Activated CD4-positive, alpha-beta T cell treated with anti-CD3 and anti-CD28 coated beads, Interleukin-2, amount 50 U/mL, for 4 hours (primary cell): ENCODE data around the gene PLEKHA3.
"Not testable (repeated sequence)": the region's sequence is repeated elsewhere in the genome, so short reads cannot be mapped to it uniquely, and the experiment has no call there.

Source experiments
- DNase-seq, 2 experiments: peaks; one replicate each; pipeline ENCODE4 v3.0.0-alpha.2; 2020

The PLEKHA3 gene

DNA sequence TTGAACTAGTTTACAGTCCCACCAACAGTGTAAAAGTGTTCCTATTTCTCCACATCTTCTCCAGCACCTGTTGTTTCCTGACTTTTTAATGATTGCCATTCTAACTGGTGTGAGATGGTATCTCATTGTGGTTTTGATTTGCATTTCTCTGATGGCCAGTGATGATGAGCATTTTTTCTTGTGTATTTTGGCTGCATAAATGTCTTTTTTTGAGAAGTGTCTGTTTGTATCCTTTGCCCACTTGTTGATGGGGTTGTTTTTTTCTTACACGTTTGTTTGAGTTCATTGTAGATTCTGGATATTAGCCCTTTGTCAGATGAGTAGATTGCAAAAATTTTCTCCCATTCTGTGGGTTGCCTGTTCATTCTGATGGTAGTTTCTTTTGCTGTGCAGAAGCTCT, 45.2 kb downstream of the PLEKHA3 start:
- DNase-seq = not testable (repeated sequence)

DNA sequence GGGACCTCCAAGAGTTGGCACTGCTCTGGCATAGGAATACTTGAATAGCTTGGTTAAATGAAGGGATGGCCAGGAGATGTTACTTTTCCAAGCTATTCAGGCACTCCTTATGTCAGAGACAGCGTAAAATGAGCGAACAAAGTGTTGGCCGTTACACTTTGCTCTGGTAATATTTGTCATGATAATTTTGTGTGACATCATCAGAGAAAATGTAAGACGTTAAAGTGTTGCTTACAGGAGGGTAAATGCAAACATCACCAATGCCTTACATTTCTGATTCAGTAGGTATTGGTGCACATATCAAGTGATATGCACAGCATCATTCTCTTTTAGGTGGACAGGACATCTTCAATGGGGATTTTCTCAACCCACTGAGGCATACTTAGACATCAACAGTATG, 46.0 kb downstream of the PLEKHA3 start:
- DNase-seq = no peak

GRCh38 chr2:178527592-178527991, 47.3 kb downstream of the PLEKHA3 start:
- DNase-seq = no peak

- no peak for DNase-seq
Observed at GRCh38 chr2:178528647-178529046, 48.4 kb downstream of the PLEKHA3 start.

- DNase-seq = no peak
Observed at GRCh38 chr2:178529194-178529593, 48.9 kb downstream of the PLEKHA3 start.

GRCh38 chr2:178530131-178530530, 49.9 kb downstream of the PLEKHA3 start:
- no peak for DNase-seq

DNA sequence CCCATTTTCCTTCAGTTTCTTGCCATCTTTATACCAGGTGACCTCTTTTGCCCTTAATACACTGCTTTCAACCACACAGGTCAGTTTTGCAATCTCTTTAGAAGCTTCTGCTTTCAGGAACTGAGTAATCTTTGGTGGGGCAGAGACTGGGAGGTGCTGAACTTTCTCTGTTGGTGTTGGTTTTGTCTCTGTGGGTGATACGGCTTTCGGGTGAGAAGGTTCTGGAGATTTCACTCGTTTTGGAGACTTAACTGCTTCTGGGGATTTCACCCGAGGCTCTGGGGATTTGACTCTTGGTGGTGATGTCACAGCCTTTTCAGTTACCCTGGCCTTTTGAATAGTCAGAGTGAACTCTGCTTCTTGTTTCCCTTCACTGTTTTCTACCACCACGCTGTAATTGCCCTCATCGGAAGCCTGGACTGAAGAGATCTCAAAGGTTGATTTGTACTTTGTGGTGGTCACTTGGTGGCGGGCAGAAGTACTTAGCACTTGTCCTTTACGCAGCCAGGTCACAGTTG, 50.4 kb downstream of the PLEKHA3 start:
- DNase-seq = no peak

- DNase-seq = no peak
Observed at GRCh38 chr2:178531168-178531567, 50.9 kb downstream of the PLEKHA3 start.

- DNase-seq = no peak
Observed at GRCh38 chr2:178536037-178536436, 55.8 kb downstream of the PLEKHA3 start.

- DNase-seq = no peak
Observed at GRCh38 chr2:178542161-178542560, 61.9 kb downstream of the PLEKHA3 start.

DNA sequence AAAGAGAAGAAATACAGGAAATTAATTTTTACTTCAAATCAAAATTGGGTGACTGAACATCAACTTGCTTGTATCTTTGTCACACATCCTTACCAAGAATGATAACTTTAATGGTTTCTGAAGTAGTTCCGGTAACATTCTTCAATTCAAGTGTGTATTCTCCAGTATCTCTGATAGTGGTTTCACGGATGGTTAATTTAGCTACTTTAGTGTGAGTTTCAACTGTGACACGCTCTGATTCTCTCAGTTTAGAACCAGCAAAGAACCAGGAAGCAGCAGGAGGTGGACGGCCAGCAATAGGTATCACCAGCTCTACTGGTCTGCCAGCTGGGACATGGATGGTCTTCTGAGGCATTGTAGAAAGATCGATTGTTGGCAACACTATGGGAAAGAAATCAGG, 62.3 kb downstream of the PLEKHA3 start:
- DNase-seq = no peak

DNA sequence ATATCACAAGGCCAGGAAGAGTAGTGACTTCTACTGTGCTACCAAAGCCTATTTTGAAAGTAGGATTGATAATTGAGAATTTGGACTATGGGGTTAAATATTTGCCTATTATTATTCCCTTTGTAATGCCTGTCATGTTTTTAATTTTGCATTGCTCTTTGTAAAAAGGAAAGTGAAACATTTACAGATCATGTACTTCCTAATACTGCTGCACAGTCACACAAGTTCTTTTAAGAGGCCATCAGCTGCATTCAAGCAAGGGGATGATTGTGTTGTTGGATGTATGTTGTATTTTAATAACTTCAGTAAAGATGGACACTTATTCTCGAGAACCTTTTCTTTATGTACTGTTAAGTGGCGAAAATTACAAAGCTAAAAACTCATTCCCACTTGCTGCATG, 70.1 kb downstream of the PLEKHA3 start:
- DNase-seq = no peak

GRCh38 chr2:178553047-178553446, 72.8 kb downstream of the PLEKHA3 start:
- DNase-seq = no peak
